PFSK-1 (cell line): ENCODE measurements around the gene KRT81.

Experiments
- POLR2AphosphoS5 ChIP-seq: IDR thresholded peaks from 2 replicates; pipeline ENCODE4 v1.6.1; 2012; ENCODE audit warnings: low read depth, mild to moderate bottlenecking, control low read depth, low read length, moderate library complexity
- REST ChIP-seq, 2 experiments: IDR thresholded peaks; 2 replicates each; pipeline versions ENCODE4 v1.6.1 to v1.8.0; 2011 to 2012; ENCODE audit warnings: low read depth in 2 of 2, low read length in 2 of 2, control low read depth in 1 of 2, inconsistent platforms in 1 of 2, mild to moderate bottlenecking in 1 of 2, moderate library complexity in 1 of 2; ENCODE audit not compliant: insufficient read depth in 1 of 2
- SIN3A ChIP-seq: IDR thresholded peaks from 2 replicates; pipeline ENCODE4 v1.6.1; 2012; ENCODE audit warnings: mild to moderate bottlenecking, low read length, moderate library complexity, borderline replicate concordance; ENCODE audit not compliant: insufficient read depth

GRCh38 chr12:52258335-52258901 is 32.9 kb downstream of the KRT81 start:
- no peak for TF ChIP-seq POLR2AphosphoS5
- TF ChIP-seq SIN3A, result no peak
- TF ChIP-seq REST (IDR thresholded peaks at IDR 0.05; ENCODE audit: insufficient read depth in 1 of 2, low read depth in 2 of 2, low read length in 2 of 2), result no peak
